HEK293 (cell line): ENCODE measurements around the gene MTRF1L.

ENCODE experiments used
- CTCF ChIP-seq: fragments of 450-650 bp; formaldehyde crosslinking; IDR thresholded peaks from 2 replicates; pipeline ENCODE4 v1.5.1; 2016; ENCODE audit warnings: missing biosample characterization, missing genetic modification characterization
- KLF1 ChIP-seq: fragments of 450-650 bp; formaldehyde crosslinking; IDR thresholded peaks from 2 replicates; pipeline ENCODE4 v1.5.1; 2016; ENCODE audit warnings: missing biosample characterization, missing genetic modification characterization
- OSR2 ChIP-seq: fragments of 450-650 bp; formaldehyde crosslinking; IDR thresholded peaks from 2 replicates; pipeline ENCODE4 v1.5.1; 2016; ENCODE audit warnings: missing biosample characterization, missing genetic modification characterization
- REPIN1 ChIP-seq: fragments of 450-650 bp; formaldehyde crosslinking; IDR thresholded peaks from 2 replicates; pipeline ENCODE4 v1.5.1; 2017; ENCODE audit warnings: missing biosample characterization, missing genetic modification characterization, low read depth
- REST ChIP-seq: fragments of 450-650 bp; formaldehyde crosslinking; IDR thresholded peaks from 2 replicates; pipeline ENCODE4 v1.5.1; 2016; ENCODE audit warnings: missing biosample characterization, missing genetic modification characterization
- TCF7L2 ChIP-seq: IDR thresholded peaks from 2 replicates; pipeline ENCODE4 v1.6.1; 2011; ENCODE audit warnings: low read depth, mild to moderate bottlenecking, inconsistent platforms, low read length, moderate library complexity, borderline replicate concordance
- ZBTB44 ChIP-seq: fragments of 450-650 bp; IDR thresholded peaks from 2 replicates; pipeline ENCODE4 v1.5.1; 2018; ENCODE audit warnings: missing biosample characterization, mild to moderate bottlenecking, missing genetic modification characterization
- ZNF184 ChIP-seq: fragments of 450-650 bp; IDR thresholded peaks from 2 replicates; pipeline ENCODE4 v1.5.1; 2018; ENCODE audit warnings: missing biosample characterization, mild to moderate bottlenecking, missing genetic modification characterization
- ZNF274 ChIP-seq, 2 experiments: fragments of 200-500 bp in 1 of 2; fragments of 450-650 bp in 1 of 2; sonication (Bioruptor generic) in 1 of 2; formaldehyde crosslinking in 1 of 2; IDR thresholded peaks; 2 replicates each; pipeline versions ENCODE4 v1.5.1 to v1.6.1; 2014 to 2016; ENCODE audit warnings: borderline replicate concordance in 1 of 2, inconsistent platforms in 1 of 2, low read length in 1 of 2, missing biosample characterization in 1 of 2, missing genetic modification characterization in 1 of 2
- ZNF280D ChIP-seq: fragments of 450-650 bp; formaldehyde crosslinking; IDR thresholded peaks from 2 replicates; pipeline ENCODE4 v1.5.1; 2016; ENCODE audit warnings: missing biosample characterization, missing genetic modification characterization
- ZNF391 ChIP-seq: fragments of 450-650 bp; formaldehyde crosslinking; IDR thresholded peaks from 2 replicates; pipeline ENCODE4 v1.5.1; 2016; ENCODE audit warnings: low read depth, missing biosample characterization, missing genetic modification characterization, borderline replicate concordance
- ZNF416 ChIP-seq: fragments of 450-650 bp; formaldehyde crosslinking; IDR thresholded peaks from 2 replicates; pipeline ENCODE4 v1.5.1; 2016; ENCODE audit warnings: missing biosample characterization, missing genetic modification characterization
- ZNF670 ChIP-seq: fragments of 450-650 bp; formaldehyde crosslinking; IDR thresholded peaks from 2 replicates; pipeline ENCODE4 v1.5.1; 2016; ENCODE audit warnings: missing biosample characterization, missing genetic modification characterization, low read depth

GRCh38 chr6:153000243-153000642, 2.3 kb downstream of the MTRF1L start:
- no peak for TF ChIP-seq CTCF (tag by site-specific recombination)
- TF ChIP-seq ZNF391 = no peak
- TF ChIP-seq REPIN1 = no peak
- TF ChIP-seq TCF7L2 = no peak
- TF ChIP-seq OSR2 (tag by site-specific recombination) = no peak
- TF ChIP-seq REST = no peak
- no peak for TF ChIP-seq ZNF280D (tag by site-specific recombination)
- no peak for TF ChIP-seq ZNF416 (tag by site-specific recombination)
- no peak for TF ChIP-seq ZBTB44 (tag by site-specific recombination)
- TF ChIP-seq ZNF274 (IDR thresholded peaks at IDR 0.05; ENCODE audit: low read length) = no peak
- TF ChIP-seq ZNF274 (tag by site-specific recombination; IDR thresholded peaks at IDR 0.05; ENCODE audit: borderline replicate concordance) = no peak
- TF ChIP-seq ZNF670 = no peak
- no peak for TF ChIP-seq ZNF184 (tag by site-specific recombination)
- TF ChIP-seq KLF1 (tag by site-specific recombination) = no peak
